GM19238 (cell line): ENCODE results near the gene ACOX1.
A peak's percentile ranks its signal among the peaks of the same experiment; 100 is the strongest.

Source experiments
- DNase-seq: peaks from one replicate; pipeline ENCODE4 v3.0.0; 2011; ENCODE audit warnings: low spot score; ENCODE audit not compliant: insufficient read length

The ACOX1 gene

GRCh38 chr17:75937652-75938051 is 41.3 kb downstream of the ACOX1 start:
- no peak for DNase-seq

GRCh38 chr17:75933808-75934207 is 45.2 kb downstream of the ACOX1 start:
- no peak for DNase-seq

DNA sequence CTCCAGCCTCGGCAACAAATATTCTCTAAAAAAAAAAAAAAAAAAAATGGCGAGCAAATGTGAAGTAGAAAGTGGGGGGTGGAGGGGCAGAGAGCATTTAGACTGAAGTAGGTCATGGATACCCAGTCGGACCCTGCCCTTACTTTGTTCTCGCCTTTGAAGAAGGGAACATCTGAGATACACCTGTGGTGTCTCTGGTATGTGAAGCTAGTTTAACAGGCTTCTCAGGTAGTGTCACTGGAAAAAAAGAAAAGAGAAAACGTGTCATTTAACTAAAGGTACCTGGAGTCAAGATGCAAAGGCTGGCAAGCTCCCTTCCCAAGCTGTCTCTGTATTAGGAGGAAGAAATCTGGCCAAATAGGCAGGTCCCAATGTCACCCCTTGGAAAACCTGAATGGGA is 46.1 kb downstream of the ACOX1 start:
- no peak for DNase-seq

- DNase-seq = no peak
These were observed 47.9 kb downstream of the ACOX1 start for GRCh38 chr17:75931062-75931461.

DNA sequence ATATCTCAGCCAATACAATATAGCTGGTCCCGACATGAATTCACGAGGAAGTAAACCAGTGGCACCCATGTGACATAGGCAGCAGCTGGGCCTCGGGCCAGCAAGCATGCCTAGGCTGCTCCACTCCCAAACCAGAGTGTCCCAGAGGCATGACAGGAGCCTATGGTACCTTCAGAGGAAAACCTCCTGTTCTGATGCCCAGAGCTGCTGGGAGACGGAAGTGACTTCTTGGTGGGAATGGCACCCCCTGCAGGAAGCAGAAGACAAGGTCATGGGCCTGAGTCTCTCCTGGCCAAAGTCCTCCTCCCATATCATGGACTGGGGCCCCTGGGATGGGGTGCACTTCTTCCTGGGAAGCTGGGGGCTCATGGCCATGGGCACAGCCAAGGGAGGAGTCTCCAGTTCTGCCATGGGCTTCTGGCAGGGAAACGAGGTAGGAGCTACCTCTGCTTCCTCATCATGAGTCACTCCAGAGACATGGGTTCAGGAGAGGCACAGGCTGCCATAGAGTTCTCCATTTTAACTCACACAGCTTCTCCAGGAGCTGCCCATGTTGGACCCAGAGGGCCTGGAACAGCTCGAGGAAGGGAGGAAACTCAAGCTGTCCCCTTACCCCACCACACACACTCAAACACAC is 51.6 kb downstream of the ACOX1 start:
- DNase-seq = peak; percentile 37

- no peak for DNase-seq
These were observed 52.5 kb downstream of the ACOX1 start for GRCh38 chr17:75926456-75926855.

DNA sequence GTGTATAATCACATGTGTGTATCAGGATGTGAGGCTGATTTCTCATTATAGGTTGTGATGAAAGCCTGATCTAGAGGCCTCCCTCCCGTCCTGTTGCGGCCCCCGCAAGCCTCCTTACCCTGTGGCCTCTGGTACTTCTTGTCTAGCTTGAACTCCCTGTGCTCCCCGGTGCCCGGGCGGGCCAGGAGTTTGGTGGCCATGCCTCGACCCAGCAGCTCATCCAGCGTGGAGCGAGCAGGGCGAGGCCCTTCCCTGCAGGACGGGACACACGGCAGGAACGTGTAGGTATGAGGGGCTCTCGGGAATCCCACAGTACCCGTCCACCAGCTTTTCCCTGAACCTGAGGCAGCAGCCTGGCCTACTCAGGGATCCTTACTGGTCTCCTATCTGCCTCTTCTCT is 53.1 kb downstream of the ACOX1 start:
- DNase-seq = no peak

DNA sequence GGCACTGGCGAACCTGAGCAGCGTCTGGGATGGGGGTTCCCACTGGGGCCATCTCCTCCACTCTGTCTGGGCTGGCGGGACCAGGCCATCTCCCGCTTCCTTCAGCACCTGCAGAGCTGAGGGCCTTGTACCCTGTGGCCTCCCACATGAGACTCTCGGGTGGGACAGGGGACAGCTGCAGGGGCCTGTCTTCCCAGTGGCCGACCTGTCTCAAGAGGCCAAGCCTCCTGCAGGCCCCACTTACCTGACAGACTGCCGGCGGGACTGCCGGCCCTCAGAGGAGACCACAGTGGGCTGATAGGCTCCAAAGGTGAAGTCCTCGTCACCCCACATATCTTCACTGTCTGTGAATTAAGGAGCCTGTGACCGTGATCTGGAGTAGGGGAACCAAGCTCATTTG is 53.9 kb downstream of the ACOX1 start:
- no peak for DNase-seq

GRCh38 chr17:75922963-75923874 is 55.7 kb downstream of the ACOX1 start:
- no peak for DNase-seq

DNA sequence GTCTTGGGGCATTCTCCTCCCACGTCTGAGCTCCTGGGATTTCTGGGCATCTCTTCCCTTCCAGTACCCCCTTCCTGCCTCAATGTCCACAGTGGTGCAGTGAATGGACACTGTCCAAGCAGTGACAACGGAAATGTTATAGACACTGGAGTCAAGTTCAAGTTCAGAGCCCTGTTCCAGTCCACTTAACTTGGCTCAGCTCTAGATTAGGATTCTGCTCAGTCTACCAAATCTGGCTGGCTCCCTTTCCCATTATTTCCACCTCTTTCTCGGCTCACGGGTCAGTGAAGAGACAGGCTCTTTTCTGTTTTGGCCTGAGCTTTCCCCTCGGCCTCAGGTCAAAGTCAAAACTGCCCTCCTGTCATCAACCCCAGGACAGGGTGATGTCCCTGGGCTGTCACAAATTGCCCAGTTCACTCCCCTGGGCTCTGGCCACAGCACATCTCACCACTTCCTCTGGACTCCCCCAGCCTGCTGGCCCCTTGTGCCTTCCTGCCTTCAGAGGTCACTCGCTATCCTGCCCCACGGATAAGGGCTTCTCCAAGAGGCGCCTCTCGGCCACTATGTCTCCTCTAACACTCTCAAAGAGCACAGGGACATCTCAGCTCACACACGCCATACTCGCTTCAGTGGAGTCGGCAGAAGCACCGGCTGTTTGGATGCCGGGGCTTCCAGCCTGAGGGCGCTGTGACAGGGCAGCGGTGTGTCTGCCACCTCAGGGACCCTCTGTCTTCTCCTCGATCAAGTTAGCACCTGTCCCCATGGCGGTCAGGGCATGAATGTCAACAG is 56.6 kb downstream of the ACOX1 start:
- DNase-seq = no peak

DNA sequence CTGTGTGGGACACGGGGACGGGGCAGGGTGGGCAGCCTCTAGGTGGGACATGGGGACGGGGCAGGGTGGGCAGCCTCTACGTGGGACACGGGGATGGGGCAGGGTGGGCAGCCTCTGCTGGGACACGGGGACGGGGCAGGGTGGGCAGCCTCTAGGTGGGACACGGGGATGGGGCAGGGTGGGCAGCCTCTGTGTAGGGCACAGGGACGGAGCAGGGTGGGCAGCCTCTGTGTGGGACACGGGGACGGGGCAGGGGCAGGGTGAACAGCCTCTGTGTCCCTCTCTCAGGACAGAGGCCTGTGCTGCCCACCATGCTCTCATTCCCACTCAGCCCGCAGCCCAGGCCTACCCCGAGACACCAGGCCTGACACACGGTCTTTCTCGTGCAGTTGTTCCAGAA is 57.4 kb downstream of the ACOX1 start:
- DNase-seq = no peak

DNA sequence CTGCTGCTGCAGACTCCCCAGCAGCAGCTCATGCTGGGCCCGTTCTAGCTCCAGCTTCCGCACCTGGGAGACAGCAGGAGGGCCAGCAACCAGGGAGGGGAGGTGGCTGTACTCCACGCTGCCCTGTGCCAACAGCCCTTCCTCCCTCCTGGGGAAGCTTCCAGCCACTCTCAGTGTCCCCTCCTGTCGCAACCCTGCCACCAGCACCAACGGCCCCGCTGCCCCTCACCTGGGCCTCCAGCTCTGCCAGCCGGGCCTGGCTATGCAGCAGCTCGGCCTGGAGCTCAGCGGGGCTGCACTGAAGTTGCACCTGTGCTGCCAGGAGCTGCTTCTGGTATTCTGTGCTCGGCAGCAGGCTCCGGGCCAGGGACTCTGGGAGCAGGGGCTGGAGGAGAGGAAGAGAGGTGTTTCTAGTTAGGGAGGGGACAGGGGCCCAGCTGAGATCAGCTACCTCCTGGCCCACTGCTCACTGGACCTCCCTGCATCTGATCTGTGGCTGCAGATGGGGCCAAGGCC is 58.9 kb downstream of the ACOX1 start:
- no peak for DNase-seq

DNA sequence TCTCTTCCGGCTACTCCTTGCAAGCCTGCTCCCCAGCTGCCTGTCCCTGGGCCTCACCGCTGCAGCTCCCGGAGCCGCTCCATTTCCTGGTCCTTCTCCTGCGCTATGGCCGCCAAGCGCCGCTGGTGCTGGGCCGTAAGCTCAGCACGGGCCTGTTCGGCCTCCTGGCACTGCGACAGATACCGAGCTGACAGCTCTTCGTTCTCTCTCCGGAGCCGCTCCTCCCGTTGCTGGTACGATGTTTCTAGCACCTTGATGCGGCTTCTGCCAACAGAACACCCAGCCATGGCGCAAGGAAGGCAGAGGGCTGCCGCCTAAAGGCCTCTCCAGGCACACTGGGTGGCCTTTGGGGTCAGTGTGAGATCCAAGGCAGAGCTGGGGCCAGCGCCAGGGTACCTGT is 59.4 kb downstream of the ACOX1 start:
- DNase-seq = no peak

- no peak for DNase-seq
These were observed 61.0 kb downstream of the ACOX1 start for GRCh38 chr17:75917917-75918445.

- no peak for DNase-seq
These were observed 61.6 kb downstream of the ACOX1 start for GRCh38 chr17:75917141-75917916.

DNA sequence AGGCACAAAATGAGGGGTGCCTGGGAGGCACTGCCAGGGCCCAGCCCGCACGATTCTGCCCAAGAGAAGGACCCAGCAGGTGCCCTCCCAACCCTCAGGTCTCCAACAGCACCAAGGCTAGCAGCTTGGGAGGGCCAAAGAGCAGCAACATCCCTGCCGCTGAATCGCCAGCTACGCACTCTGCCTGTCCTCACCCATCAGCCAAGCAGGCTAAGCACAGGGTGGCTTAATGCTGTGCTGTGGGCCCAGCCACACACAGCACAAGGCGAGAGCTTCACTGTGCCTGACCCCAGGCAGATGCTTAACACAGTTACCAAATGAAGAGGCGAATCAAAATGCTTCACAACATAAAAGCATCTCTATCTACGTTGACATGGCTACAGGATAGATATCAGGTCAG is 63.7 kb downstream of the ACOX1 start:
- DNase-seq = no peak

- no peak for DNase-seq
These were observed 64.2 kb downstream of the ACOX1 start for GRCh38 chr17:75914643-75915267.

- no peak for DNase-seq
These were observed 65.3 kb downstream of the ACOX1 start for GRCh38 chr17:75913537-75914210.

DNA sequence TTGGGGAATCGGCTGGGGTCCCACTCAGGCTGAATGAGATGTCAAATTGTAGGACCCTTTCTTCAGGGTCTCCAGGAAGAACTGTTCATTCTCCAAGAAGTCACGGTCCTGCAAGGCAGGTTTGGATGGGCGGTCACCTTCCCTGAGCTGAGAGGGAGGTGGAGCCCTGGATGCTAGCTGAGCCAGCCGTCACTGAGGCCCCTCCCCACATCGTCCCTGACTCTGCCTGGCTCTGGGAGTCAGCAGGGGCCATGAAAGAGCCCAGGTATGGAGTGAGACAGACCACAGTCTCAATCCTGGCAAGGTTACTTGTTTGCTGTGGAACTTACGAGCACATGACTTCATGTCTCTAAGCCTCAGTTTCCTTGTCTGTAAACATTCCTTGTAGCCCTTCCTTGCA is 68.3 kb downstream of the ACOX1 start:
- no peak for DNase-seq

GRCh38 chr17:75909812-75910274 is 69.1 kb downstream of the ACOX1 start:
- no peak for DNase-seq
